ENCODE measurements around the gene ANK2.

- no peak for TF ChIP-seq EZH2 (IDR thresholded peaks at IDR 0.05; ENCODE audit: low read length)
- no peak for TF ChIP-seq CTCF (optimal IDR thresholded peaks at IDR 0.05 in 1 of 3, IDR thresholded peaks at IDR 0.05 in 1 of 3, conservative IDR thresholded peaks at IDR 0.05 in 1 of 3; ENCODE audit: extremely low read depth in 1 of 3, insufficient read depth in 2 of 3, low read length in 3 of 3)
Measured at GRCh38 chr4:113371111-113371510, 321.7 kb downstream of the ANK2 start.
